ENCODE results near the gene HSD17B3. TPM values are rescaled to one million over a fixed set of nuclear protein-coding genes. Genes with fewer than 3 reads are reported as not detected.

HSD17B3 gene
- total RNA-seq, 1 donor from 2014 or later: not detected

DNA sequence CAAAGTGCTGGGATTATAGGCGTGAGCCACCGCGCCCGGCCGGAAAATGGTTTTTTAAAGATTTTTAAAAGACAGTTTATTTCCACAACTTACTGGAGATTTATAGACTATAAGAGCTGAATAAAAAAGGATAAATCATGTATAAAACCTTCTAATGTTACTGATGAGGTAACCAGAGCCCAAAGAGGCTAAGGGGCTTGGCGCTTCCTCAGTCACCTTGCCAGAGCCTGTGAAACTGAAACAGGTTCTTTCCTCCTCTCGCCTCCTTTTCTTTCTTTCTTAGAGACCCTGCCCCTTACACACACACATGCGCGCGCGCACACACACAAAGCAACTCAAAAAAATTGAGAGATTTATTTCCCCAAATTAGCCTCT lies 69.8 kb downstream of the HSD17B3 start:
- no peak for TF ChIP-seq CTCF (IDR thresholded peaks at IDR 0.05; ENCODE audit: insufficient read depth, low read length, poor library complexity, severe bottlenecking)
- DNase-seq (ENCODE audit: low read depth): no peak
- H3K27me3 ChIP-seq (ENCODE audit: control insufficient read depth, insufficient read depth, low read length): no peaks in the 10 kb centered on the region
- H3K36me3 ChIP-seq (ENCODE audit: control insufficient read depth, insufficient read depth, low read length): no peaks in the 10 kb centered on the region
- no peak overlapping the region for H3K4me3 ChIP-seq (ENCODE audit: low read depth, low read length)

GRCh38 chr9:96230002-96230401 lies 72.0 kb downstream of the HSD17B3 start:
- H3K36me3 ChIP-seq (ENCODE audit: control insufficient read depth, insufficient read depth, low read length): no peaks in the 10 kb centered on the region
- no peak for DNase-seq (ENCODE audit: low read depth)
- H3K27me3 ChIP-seq (ENCODE audit: control insufficient read depth, insufficient read depth, low read length): no peaks in the 10 kb centered on the region

DNA sequence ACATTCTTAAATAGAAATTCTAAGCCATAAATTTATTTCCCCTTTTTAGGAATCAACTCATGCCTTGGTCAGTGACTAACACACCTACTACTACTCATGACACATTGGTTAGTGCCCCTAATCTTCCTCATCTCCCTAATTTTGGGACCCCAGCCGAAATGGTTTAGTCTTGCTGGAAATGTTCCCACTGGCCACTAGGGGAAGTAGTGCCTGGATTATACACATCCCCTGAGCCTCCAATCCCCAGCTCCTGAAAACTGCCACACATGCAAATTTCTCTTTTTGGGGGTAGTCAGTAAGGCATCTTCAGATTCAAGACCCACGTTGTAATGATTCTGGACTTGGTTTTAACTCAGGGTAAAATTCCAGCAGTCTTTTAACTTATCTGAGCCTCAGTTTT lies 79.8 kb downstream of the HSD17B3 start:
- no peak for DNase-seq (ENCODE audit: low read depth)
- TF ChIP-seq CTCF (IDR thresholded peaks at IDR 0.05; ENCODE audit: insufficient read depth, low read length, poor library complexity, severe bottlenecking): peak; percentile 47
- Histone ChIP-seq H3K4me3 (ENCODE audit: low read depth, low read length) (no peak overlapping the region), H3K36me3 (ENCODE audit: control insufficient read depth, insufficient read depth, low read length) (no peaks in the 10 kb centered on the region), H3K27me3 (ENCODE audit: control insufficient read depth, insufficient read depth, low read length) (no peaks in the 10 kb centered on the region)

More at GRCh38 chr9:96230002-96230401, 72.0 kb downstream of the HSD17B3 start:
- TF ChIP-seq CTCF (IDR thresholded peaks at IDR 0.05; ENCODE audit: insufficient read depth, low read length, poor library complexity, severe bottlenecking): no peak
- H3K4me3 ChIP-seq (ENCODE audit: low read depth, low read length): no peak overlapping the region

- DNase-seq (ENCODE audit: low read depth): no peak
- no peak overlapping the region for H3K4me3 ChIP-seq (ENCODE audit: low read depth, low read length)
- H3K36me3 ChIP-seq (ENCODE audit: control insufficient read depth, insufficient read depth, low read length): no peaks in the 10 kb centered on the region
- peaks cover 13% of the 10 kb centered on the region for H3K27me3 ChIP-seq (ENCODE audit: control insufficient read depth, insufficient read depth, low read length)
- no peak for TF ChIP-seq CTCF (IDR thresholded peaks at IDR 0.05; ENCODE audit: insufficient read depth, low read length, poor library complexity, severe bottlenecking)
Measured at GRCh38 chr9:96219900-96220257, 82.1 kb downstream of the HSD17B3 start.

- peak; percentile 95 for TF ChIP-seq CTCF (IDR thresholded peaks at IDR 0.05; ENCODE audit: insufficient read depth, low read length, poor library complexity, severe bottlenecking)
- H3K36me3 ChIP-seq (ENCODE audit: control insufficient read depth, insufficient read depth, low read length): no peaks in the 10 kb centered on the region
- no peak for DNase-seq (ENCODE audit: low read depth)
Measured at GRCh38 chr9:96219026-96219899, 82.7 kb downstream of the HSD17B3 start.

More at GRCh38 chr9:96219026-96219899, 82.7 kb downstream of the HSD17B3 start:
- peaks cover 16% of the 10 kb centered on the region for H3K27me3 ChIP-seq (ENCODE audit: control insufficient read depth, insufficient read depth, low read length)
- H3K4me3 ChIP-seq (ENCODE audit: low read depth, low read length): peak overlapping the region; percentile 16
